ENCODE results near the gene MYH11.

DNA sequence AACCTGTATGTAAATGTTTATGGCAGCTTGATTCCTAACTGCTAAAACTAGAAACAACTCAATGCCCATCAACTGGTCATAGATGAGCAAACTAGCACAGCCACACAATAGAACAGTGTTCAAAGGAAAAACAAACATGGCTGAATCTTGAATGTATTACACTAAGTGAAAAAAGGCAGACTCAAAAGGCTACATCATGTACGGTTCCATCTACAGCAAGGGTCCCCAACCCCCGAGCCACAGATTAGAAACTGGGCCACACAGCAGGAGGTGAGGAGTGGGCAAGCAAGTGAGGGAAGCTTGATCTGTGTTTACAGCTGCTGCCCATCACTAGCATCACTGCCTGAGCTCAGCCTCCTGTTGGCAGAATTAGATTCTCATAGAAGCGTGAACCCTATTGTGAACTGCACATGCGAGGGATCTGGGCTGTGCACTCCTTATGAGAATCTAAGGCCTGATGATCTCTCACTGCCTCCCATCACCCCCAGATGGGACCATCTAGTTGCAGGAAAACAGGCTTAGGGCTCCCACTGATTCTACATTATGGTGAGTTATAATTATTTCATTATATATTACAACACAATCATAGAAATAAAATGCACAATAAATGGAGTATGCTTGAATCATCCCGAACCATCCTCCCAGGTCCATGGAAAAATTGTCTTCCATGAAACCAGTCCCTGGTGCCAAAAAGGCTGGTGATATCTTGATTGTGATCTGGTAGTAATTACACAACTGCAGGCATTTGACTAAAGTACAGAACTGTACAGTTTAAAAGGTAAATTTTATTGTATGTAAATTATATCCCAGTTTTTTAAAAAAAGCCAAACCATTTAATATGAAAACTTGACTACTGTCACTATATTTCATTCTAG lies 23.8 kb upstream of the MYH11 start:
- TF ChIP-seq, protein P1, sequence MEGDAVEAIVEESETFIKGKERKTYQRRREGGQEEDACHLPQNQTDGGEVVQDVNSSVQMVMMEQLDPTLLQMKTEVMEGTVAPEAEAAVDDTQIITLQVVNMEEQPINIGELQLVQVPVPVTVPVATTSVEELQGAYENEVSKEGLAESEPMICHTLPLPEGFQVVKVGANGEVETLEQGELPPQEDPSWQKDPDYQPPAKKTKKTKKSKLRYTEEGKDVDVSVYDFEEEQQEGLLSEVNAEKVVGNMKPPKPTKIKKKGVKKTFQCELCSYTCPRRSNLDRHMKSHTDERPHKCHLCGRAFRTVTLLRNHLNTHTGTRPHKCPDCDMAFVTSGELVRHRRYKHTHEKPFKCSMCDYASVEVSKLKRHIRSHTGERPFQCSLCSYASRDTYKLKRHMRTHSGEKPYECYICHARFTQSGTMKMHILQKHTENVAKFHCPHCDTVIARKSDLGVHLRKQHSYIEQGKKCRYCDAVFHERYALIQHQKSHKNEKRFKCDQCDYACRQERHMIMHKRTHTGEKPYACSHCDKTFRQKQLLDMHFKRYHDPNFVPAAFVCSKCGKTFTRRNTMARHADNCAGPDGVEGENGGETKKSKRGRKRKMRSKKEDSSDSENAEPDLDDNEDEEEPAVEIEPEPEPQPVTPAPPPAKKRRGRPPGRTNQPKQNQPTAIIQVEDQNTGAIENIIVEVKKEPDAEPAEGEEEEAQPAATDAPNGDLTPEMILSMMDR (IDR thresholded peaks at IDR 0.05): no peak
- no peak for TF ChIP-seq POLR2A (IDR thresholded peaks at IDR 0.05)
